Suprapubic skin (tissue), 3 donors: Measurements from ENCODE around the gene GGN.

Source experiments
- POLR2A ChIP-seq, 2 donors: fragments of 450-650 bp; IDR thresholded peaks; one replicate each; pipeline ENCODE4 v1.6.1; 2017; ENCODE audit warnings: antibody characterized with exemption in 2 of 2, mild to moderate bottlenecking in 2 of 2, moderate library complexity in 2 of 2
- TF ChIP-seq, protein P1 (sequence below), 2 donors: fragments of 200-600 bp in 1 of 2; fragments of 450-650 bp in 1 of 2; sonication (generic) in 1 of 2; IDR thresholded peaks; one replicate each; pipeline ENCODE4 v1.5.1; 2016 to 2019; ENCODE audit warnings: antibody characterized with exemption in 2 of 2, mild to moderate bottlenecking in 1 of 2, moderate library complexity in 1 of 2

DNA sequence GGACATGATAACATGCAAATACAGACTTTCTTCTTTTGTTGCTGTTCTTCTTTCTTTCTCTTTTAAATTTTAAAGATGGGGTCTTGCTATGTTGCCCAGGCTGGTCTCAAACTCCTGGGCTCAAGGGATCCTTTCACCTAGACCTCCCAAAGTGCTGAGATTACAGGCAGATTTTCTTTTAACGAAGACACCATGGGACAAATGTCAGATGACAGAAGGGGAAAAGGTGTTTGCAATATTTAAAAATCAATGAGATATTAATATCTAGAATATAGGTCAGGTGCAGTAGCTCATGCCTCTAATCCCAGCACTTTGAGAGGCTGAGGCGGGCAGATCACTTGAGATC, 42.0 kb upstream of the GGN start:
- TF ChIP-seq, protein P1, sequence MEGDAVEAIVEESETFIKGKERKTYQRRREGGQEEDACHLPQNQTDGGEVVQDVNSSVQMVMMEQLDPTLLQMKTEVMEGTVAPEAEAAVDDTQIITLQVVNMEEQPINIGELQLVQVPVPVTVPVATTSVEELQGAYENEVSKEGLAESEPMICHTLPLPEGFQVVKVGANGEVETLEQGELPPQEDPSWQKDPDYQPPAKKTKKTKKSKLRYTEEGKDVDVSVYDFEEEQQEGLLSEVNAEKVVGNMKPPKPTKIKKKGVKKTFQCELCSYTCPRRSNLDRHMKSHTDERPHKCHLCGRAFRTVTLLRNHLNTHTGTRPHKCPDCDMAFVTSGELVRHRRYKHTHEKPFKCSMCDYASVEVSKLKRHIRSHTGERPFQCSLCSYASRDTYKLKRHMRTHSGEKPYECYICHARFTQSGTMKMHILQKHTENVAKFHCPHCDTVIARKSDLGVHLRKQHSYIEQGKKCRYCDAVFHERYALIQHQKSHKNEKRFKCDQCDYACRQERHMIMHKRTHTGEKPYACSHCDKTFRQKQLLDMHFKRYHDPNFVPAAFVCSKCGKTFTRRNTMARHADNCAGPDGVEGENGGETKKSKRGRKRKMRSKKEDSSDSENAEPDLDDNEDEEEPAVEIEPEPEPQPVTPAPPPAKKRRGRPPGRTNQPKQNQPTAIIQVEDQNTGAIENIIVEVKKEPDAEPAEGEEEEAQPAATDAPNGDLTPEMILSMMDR (IDR thresholded peaks at IDR 0.05), result no peak
- TF ChIP-seq POLR2A (IDR thresholded peaks at IDR 0.05), result no peak
